22Rv1 (cell line): ENCODE measurements around the gene SYNE1.

Experiments
- CTCF ChIP-seq: fragments of 450-650 bp; IDR thresholded peaks from 2 replicates; pipeline ENCODE4 v1.5.1; 2017; ENCODE audit warnings: mild to moderate bottlenecking
- ZFX ChIP-seq: fragments of 450-650 bp; IDR thresholded peaks from 2 replicates; pipeline ENCODE4 v1.6.1; 2017; ENCODE audit warnings: antibody characterized with exemption, borderline replicate concordance

GRCh38 chr6:152600022-152600421 is 37.1 kb downstream of the SYNE1 start:
- TF ChIP-seq CTCF (no peak), ZFX (no peak)
